ENCODE results near the gene CACNG1. TPM values are rescaled to one million over a fixed set of nuclear protein-coding genes. Genes with fewer than 3 reads are reported as not detected.
A peak's percentile ranks its signal among the peaks of the same experiment; 100 is the strongest.

CACNG1 gene
- total RNA-seq, 1 donor from 2014 or later = not detected

- Histone ChIP-seq H3K27ac (no peak overlapping the region), H4K20me1 (ENCODE audit: low read depth) (no peaks in the 10 kb centered on the region), H3F3A (ENCODE audit: low read depth) (no peaks in the 10 kb centered on the region), H3K9me3 (ENCODE audit: low read depth) (no peaks in the 10 kb centered on the region), H3K36me3 (no peaks in the 10 kb centered on the region), H2AFZ (replicated peaks) (peak overlapping the region; percentile 57), H3K4me2 (no peak overlapping the region), H3K27me3 (no peaks in the 10 kb centered on the region), H3K9ac (no peak overlapping the region), H3K4me3 (no peak overlapping the region), H3K4me1 (peaks cover 9% of the 10 kb centered on the region), H3K79me2 (ENCODE audit: low read depth) (no peaks in the 10 kb centered on the region)
- Mint-ChIP-seq H3K27ac (peak overlapping the region; percentile 91), H3K4me1 (peaks cover 16% of the 10 kb centered on the region), H3K27me3 (ENCODE audit: insufficient read depth, low read depth) (peaks cover 3% of the 10 kb centered on the region), H3K4me3 (no peak overlapping the region), H3K9me3 (no peaks in the 10 kb centered on the region), H3K36me3 (peaks cover 23% of the 10 kb centered on the region)
- no peak for TF ChIP-seq EZH2phosphoT487 (IDR thresholded peaks at IDR 0.05)
- no peak for TF ChIP-seq CTCF (IDR thresholded peaks at IDR 0.05)
- TF ChIP-seq EZH2 (IDR thresholded peaks at IDR 0.05) = no peak
- DNase-seq (ENCODE audit: low spot score) = no peak
Measured at GRCh38 chr17:67017910-67018309, 26.4 kb upstream of the CACNG1 start.

DNA sequence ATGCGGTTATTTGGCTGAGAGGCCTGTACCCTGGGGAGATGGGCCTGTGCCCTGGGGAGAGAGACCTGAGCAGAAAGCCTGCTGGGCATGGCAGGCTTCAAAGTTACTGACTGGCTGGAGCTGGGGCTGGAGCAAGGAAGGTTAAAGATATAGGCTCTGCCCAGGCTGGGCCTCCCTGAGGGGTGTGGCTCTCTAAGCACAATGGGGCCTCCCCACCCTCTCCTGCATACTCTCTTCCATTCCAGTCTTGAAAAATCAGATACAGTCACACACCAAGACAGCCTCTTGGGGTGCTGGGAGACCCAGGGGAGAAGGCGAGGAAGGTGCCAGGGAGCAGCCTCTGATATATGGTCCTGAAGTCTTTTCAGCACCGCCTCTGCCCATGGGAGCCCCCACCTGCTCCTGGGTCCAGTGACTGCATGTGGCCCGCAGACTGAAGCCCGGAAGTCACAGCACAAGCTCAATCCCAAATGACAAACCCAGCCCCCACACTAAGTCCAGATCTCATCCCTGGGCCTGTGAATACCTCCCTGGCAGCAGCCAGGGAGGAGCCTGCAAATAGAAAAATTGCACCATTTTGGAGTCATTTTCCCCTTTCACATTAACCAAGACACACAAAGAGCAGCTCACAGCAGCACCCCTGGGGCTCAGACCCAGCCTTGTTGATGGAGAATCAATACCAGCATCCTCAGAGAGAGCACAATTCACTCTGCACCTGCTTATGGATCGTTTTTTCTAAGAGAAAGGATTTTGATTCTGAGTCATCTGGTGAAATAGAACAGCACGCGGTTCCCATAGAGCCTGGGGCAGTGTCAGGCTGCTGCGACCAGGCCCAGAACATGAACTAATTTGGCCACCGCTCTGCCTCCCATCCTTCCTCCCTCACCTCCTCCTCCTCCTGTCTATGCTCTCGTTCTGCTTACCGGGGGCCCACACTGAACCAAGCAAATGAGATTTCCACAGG, 25.6 kb upstream of the CACNG1 start:
- no peak overlapping the region for H3K27ac ChIP-seq
- Mint-ChIP-seq H3K27ac (peak overlapping the region; percentile 91), H3K4me3 (no peak overlapping the region), H3K4me1 (peaks cover 16% of the 10 kb centered on the region), H3K27me3 (ENCODE audit: insufficient read depth, low read depth) (peaks cover 3% of the 10 kb centered on the region), H3K9me3 (no peaks in the 10 kb centered on the region), H3K36me3 (peaks cover 18% of the 10 kb centered on the region)
- H3K9ac ChIP-seq = no peak overlapping the region
- DNase-seq (ENCODE audit: low spot score) = no peak
- no peaks in the 10 kb centered on the region for H3F3A ChIP-seq (ENCODE audit: low read depth)
- H3K27me3 ChIP-seq = no peaks in the 10 kb centered on the region
- H3K9me3 ChIP-seq (ENCODE audit: low read depth) = no peaks in the 10 kb centered on the region
- no peaks in the 10 kb centered on the region for H3K36me3 ChIP-seq
- no peak for TF ChIP-seq EZH2 (IDR thresholded peaks at IDR 0.05)
- TF ChIP-seq CTCF (IDR thresholded peaks at IDR 0.05) = no peak
- no peak for TF ChIP-seq EZH2phosphoT487 (IDR thresholded peaks at IDR 0.05)
- H2AFZ ChIP-seq (replicated peaks) = peak overlapping the region; percentile 57
- H3K4me1 ChIP-seq = peaks cover 9% of the 10 kb centered on the region
- peak overlapping the region; percentile 45 for H3K4me2 ChIP-seq
- no peaks in the 10 kb centered on the region for H4K20me1 ChIP-seq (ENCODE audit: low read depth)
- no peaks in the 10 kb centered on the region for H3K79me2 ChIP-seq (ENCODE audit: low read depth)
- H3K4me3 ChIP-seq = no peak overlapping the region

DNA sequence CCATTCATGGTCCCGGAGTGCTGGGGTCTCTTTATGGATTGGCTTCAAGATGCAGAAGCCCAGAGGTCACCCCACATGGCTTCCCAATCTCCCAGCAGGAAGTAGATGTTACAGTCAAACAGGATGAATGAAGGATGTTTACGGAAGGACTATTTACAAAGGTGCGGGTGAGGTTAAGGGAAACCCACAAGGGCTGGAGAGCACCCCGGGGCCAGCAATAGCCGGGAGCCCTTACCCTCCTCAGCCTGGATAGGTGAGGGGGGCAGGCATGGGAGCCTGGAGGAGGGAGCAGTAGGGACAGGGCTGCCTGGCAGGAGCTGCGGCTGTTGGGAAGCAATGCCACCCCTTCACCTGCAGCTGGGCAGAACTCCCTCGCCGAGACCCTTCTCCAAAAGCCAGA, 24.5 kb upstream of the CACNG1 start:
- H3K4me1 ChIP-seq = peaks cover 9% of the 10 kb centered on the region
- H3K4me2 ChIP-seq = no peak overlapping the region
- H3K36me3 Mint-ChIP-seq = peaks cover 18% of the 10 kb centered on the region
- H2AFZ ChIP-seq (replicated peaks) = no peak overlapping the region
- H3K9ac ChIP-seq = no peak overlapping the region
- no peak overlapping the region for H3K4me3 ChIP-seq
- H3K4me3 Mint-ChIP-seq = no peak overlapping the region
- no peaks in the 10 kb centered on the region for H3K27me3 ChIP-seq
- TF ChIP-seq EZH2phosphoT487 (IDR thresholded peaks at IDR 0.05) (no peak), EZH2 (IDR thresholded peaks at IDR 0.05) (no peak), CTCF (IDR thresholded peaks at IDR 0.05) (no peak)
- no peak overlapping the region for H3K27ac ChIP-seq
- peaks cover 3% of the 10 kb centered on the region for H3K27me3 Mint-ChIP-seq (ENCODE audit: insufficient read depth, low read depth)
- no peaks in the 10 kb centered on the region for H3K36me3 ChIP-seq
- H3K9me3 Mint-ChIP-seq = no peaks in the 10 kb centered on the region
- no peak for DNase-seq (ENCODE audit: low spot score)
- H3K79me2 ChIP-seq (ENCODE audit: low read depth) = no peaks in the 10 kb centered on the region
- H3K9me3 ChIP-seq (ENCODE audit: low read depth) = no peaks in the 10 kb centered on the region
- no peak overlapping the region for H3K27ac Mint-ChIP-seq
- H3K4me1 Mint-ChIP-seq = peaks cover 16% of the 10 kb centered on the region
- H4K20me1 ChIP-seq (ENCODE audit: low read depth) = no peaks in the 10 kb centered on the region
- H3F3A ChIP-seq (ENCODE audit: low read depth) = no peaks in the 10 kb centered on the region

All from neural progenitor cell (in vitro differentiated cells).